LNCaP clone FGC (cell line): Measurements from ENCODE around the gene SLU7.

ENCODE experiments used
- DNase-seq: peaks from one replicate; pipeline ENCODE4 v3.0.0-alpha.2; 2011; ENCODE audit warnings: low read depth
- H3K4me3 ChIP-seq: 2 replicates; pipeline ENCODE4 v1.5.1; 2011; ENCODE audit warnings: mild to moderate bottlenecking, low read depth, low read length, control low read depth
- CTCF ChIP-seq: IDR thresholded peaks from 2 replicates; pipeline ENCODE4 v1.5.1; 2012; ENCODE audit warnings: mild to moderate bottlenecking; ENCODE audit not compliant: control insufficient read depth, insufficient read depth; ENCODE audit errors: extremely low read depth

The SLU7 gene

DNA sequence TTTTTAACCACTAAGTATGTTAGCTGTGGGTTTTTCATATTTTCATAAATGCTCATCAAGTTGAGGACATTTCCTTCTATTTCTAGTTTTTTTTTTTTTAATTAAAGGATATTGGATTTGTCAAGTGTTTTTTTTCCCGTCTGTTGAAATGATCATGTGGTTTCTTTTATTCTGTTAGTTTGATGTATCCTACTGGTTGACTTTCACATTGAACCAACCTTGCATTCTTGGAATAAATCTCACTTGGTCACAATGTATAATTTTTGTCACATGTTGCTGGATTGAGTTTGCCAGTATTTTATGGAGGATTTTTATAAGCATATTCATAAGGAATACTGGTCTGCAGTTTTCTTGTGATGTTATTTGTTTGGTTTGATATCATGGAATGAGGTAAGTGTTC is 31.4 kb downstream of the SLU7 start:
- TF ChIP-seq CTCF, result no peak
- no peak overlapping the region for H3K4me3 ChIP-seq
- no peak for DNase-seq

DNA sequence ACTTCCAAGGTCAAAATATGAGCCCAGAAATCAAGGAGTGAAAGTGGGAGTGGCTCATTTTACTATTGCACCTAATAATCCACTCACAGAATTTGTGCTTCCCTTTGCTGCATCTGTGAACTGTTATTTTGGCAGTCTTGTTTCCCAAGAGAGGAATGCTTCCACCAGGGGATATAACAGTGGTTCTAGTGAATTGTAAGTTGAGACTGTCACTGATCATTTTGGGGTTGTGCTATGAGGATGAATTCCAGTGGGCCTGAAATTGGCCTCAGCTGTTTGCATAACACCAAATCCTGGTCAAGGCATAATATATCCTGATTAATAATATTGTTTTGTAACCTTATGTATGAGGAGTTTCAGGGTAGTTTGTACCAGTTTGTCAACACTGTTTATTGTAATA is 33.4 kb downstream of the SLU7 start:
- H3K4me3 ChIP-seq, result no peak overlapping the region
- no peak for DNase-seq
- no peak for TF ChIP-seq CTCF

DNA sequence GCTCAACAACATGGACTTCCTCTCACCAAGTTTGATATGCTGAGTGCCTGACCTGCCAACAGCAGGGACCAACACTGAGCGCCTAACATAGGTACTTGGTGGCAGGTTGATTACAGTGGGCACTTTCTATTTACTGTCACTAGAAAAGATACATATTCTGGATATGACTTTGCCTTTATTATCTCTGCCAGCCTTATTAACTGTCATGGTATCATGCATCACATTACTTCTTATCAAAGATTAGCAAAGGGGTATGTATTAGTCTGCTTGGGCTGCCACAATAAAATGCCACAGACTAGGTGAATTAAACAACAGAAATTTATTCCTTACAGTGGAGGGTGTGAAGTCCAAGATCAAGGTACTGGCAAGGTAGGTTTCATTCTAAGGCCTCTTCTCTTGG is 34.2 kb downstream of the SLU7 start:
- no peak for TF ChIP-seq CTCF
- no peak overlapping the region for H3K4me3 ChIP-seq
- no peak for DNase-seq

GRCh38 chr5:160382346-160382745 is 36.5 kb downstream of the SLU7 start:
- no peak for DNase-seq
- TF ChIP-seq CTCF, result no peak
- H3K4me3 ChIP-seq, result no peak overlapping the region

DNA sequence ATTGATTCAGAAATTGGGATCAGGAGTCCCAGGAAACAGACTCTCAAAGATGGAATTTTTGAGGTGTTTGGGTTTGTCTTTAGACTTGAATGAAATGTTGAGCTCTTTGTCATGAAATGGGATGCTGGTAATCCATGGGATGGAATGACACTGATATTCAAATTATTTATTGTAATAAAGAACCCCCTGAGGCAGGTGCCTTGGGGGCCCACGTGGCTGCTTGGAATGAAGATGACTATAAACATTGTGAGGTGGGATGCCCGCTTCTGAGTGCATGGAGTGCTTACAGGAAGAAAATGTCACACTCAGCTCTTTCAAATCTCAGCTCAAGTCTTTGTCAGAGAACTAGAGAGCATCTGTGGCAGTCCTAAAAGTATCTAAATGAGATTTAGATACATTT is 38.8 kb downstream of the SLU7 start:
- no peak overlapping the region for H3K4me3 ChIP-seq
- no peak for DNase-seq
- TF ChIP-seq CTCF, result no peak

DNA sequence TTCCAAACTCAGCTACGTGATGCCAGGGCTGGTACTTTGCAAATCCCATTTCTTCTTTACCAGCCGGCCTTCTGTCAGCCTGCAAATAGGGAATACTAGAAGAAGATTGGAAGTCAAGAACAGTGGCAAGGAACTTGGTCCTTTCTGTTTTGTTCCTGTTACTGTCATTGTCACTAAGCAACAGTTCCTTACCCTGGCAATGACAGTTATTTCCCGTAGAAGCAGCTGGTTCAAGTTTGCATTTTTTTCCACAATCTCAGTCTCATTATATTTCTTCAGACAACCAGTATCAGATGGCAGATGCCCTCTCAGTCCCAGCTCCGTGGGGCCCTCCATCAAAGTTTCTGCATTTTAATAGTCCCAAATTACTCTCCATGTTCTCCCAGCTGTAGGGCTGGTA is 39.4 kb downstream of the SLU7 start:
- no peak for DNase-seq
- no peak for TF ChIP-seq CTCF
- no peak overlapping the region for H3K4me3 ChIP-seq

- H3K4me3 ChIP-seq, result no peak overlapping the region
- TF ChIP-seq CTCF, result no peak
- no peak for DNase-seq
Observed at GRCh38 chr5:160378330-160378729, 40.6 kb downstream of the SLU7 start.
